ENCODE measurements around the gene SNAI3.
A peak's percentile ranks its signal among the peaks of the same experiment; 100 is the strongest.

SNAI3 gene

DNA sequence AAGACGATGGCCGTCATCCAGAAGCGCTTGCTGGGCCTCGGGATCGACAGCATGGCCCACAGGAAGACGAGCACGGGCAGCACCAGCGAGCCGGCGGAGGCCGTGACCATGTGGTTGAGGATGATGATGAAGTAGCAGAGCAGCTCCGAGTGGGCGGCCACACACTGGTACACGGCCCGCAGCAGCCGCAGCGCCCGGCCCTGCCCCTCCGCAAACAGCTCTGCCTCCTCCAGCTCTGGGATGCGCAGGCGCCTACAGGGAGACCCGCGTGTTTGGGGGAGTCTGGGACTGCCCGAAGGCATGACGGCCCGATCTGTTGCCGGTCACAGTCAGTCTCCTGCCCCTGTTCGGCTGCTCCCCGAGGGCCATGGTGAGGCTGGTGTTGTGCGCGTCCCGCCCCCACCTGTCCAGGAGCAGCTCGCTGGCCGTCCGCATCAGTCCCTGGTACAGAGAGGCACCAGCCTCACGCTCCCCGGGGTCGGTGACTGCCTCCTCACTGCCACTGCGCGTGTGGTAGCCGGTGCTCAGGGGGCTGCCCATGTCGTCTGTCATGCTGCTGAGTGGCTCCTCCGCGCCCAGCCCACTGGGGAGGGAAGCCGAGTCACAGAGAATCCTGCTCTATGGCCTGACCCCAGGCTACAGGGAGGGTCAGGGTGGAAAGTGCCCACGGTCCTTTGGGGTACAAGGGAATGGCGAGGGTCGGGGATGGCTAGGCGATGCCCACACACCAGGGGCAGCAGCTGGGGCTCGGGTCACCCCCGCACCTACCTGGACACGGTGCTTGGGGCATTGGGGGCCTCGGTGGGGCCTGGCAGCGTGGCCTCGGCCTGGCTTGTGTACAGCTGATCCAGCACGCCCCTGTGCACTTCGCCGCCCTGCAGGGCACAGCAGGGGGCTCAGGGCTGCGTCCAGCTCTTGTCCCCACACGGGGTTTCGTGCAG is 35.8 kb upstream of the SNAI3 start:
- DNase-seq (ENCODE audit: low read depth in 2 of 2) = no peak

DNA sequence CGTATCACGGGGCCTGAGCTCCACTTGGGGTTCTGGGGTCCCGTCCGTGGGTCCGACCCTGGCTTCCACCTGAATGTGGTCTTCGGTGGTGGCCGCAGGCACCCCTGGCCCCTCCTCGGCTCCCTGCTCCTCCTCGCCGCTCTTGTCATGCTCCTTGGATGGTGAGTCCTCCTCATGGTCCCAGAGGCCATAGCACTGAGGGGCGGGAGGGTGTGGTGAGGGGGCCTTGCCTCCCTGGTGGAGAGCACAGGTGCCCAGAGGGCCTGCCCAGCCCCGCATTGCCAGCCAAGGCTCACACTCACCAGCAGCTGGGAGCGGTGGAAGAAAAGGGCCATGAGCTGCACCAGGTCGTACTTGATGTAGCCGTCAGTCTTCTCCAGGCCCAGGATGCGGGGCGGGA is 34.9 kb upstream of the SNAI3 start:
- DNase-seq (ENCODE audit: low read depth in 2 of 2) = no peak

DNA sequence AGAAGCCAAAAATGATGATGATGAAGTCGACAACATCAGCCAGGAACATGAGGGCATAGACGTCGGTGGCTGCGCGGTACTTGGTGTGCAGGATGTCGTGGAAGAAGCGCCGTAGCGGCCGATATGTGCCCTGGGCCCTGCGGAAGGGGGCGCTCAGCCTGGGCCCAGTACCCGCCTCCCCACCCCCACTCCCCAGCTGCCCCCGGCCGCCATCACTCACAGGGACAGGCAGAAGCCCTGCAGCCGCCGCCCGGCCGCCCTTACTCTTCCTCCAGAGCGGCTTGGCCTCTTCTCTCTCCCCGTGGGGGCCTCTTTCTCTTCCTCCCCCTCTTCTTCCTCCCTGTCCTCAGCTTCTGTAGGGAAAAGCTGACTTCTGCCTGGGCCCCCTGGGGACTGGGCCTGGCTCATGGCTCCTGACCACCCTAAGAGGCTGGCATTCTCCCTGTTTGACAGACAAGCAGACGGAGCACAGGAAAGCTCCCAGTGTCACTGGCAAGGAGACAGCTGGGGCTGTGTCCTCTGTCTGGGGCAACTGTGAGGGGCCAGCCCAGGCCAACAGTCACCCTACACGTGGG is 34.2 kb upstream of the SNAI3 start:
- DNase-seq (ENCODE audit: low read depth in 2 of 2) = no peak

DNA sequence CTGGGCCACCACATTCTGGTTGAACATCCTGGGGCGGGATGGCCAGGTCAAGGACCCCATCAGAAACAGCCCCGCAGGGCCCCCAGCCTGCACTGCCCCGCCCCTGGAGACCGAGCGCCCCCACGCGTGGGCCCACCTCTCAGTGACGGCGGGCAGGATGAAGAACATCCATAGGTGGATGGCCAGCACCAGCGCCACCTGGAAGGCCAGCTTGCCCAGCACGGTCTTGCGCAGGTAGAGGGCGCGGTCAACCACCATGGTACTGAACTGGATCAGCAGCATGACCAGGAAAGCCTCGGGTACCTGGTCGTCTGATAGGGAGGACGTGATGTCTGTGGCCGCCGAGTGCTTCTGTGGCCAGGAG is 33.6 kb upstream of the SNAI3 start:
- DNase-seq (ENCODE audit: low read depth in 2 of 2) = no peak

DNA sequence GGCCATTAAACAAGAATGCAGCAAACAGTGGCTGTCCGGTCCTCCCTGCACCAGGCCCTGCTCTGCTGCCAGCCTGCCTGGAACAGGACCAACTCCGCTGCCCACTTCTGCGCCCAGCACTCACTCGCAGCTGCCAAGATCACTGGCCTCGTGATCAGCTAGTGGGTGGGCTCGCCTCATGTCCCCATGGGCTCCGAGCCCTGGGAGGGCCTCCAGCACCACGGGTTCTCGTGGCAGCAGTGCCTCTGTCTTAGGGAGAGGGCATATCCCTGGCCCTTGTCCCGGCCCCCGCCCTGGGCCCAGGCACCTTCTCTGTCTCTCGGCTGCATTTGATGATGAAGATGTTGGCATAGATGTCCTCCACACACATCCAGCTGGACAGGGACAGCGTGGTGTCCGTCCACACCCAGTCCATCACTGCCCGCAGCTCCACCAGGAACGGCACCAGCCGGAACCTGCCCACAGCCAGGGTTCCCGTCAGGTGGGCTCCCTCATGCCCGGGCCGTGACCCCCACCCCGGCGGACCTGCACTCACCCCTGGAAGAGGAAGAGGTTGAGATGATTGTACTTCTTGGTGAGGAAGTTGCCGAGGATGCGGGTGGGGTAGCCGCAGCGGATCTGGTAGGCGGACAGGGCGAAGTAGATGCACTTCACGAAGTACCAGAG is 33.1 kb upstream of the SNAI3 start:
- DNase-seq (ENCODE audit: low read depth in 2 of 2) = no peak

DNA sequence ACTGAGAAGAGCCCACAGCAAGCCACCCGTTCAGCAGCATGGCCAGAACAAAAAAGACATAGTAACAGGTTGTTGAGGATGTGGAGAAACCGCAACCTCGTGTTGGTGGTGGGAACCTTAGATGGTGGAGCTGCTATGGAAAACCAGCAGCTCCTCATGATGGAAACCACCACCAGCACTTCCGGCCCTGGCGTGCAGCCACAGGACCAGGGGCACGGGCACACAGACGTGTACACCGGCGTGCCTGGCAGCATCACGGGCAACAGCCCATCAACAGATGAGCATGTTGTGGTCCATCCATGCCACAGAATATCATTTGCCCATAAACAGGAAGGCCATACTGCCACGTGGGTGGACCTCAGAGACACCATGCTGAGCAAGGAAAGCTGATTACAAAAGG is 31.9 kb upstream of the SNAI3 start:
- DNase-seq (ENCODE audit: low read depth in 2 of 2) = no peak

DNA sequence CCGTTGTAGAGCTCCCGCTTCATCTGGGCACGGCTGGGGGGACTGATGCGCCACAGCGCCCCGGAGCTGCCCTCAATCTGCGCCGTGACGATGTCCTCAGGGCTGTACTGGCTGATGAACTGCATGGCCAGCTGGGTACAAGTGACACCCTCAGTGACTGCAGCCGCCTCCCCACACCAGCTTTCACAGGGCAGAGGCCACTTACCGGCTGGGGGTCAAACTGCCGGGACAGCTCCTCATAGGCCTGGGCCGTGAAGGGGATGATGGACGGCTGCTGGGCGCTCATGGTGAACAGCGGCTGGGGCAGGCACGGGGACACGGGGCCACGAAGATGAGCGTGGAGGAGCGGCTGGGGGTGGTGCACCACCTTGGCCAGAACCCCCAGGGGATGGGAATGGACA is 30.3 kb upstream of the SNAI3 start:
- no peak for DNase-seq (ENCODE audit: low read depth in 2 of 2)

DNA sequence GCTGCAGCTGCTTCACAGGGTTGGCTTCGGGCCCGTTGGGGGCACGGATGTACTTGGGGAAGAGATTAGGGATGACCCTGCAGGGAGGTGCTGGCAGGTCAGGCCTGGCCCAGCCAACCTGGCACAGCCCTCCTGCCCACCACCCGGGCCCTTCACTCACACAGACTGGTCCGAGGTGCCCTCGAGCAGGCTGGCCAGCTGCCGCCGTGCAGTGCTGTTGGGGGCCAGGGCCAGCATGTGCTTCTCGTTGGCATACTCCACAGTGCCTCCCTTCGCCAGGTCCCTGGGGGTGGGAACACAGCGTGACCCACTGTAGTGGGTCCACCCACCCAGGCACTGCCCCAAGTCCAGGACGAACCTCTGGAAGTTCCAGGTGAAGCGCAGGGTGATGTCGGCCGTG is 29.9 kb upstream of the SNAI3 start:
- no peak for DNase-seq (ENCODE audit: low read depth in 2 of 2)

DNA sequence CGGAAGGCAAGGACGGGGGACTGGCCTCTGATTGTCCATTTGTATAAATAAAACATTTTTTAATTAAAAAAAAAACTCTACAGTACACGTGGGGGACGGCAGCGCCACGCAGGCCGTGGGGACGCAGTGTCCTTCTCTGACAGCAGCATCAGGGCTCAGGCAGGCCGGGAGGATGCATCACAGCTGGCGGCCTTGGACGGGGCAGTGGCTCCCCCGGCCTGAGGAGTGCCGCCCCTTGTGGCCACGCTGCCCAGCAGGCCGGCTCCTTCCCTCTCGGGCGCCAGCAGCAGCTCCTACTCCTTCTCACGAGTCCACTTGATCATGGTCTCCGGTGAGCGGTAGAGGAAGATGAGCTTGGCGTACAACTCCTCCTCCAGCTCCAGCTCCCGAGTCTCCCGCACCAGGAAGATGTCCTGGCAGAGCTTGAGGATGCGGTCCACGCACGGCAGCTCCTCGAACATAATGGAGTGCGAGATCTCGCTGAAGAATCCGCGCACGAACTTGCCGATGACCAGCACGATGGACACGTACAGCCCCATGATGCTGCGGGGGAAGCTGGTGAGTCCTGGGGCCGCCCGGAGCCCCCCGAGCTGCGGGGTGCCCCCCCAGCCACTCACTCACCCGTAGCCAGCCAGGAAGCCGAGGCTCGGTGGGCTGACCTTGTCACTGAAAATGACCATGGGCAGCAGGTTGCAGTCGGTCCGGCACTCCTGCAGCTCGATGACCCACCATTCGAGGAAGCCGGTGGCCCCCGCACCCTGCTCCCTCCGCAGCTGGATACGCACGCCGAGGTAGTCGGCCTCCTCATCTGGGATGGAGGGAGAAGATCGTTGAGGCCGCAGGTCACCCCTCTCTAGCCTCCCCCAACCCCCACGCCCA is 29.2 kb upstream of the SNAI3 start:
- no peak for DNase-seq (ENCODE audit: low read depth in 2 of 2)

DNA sequence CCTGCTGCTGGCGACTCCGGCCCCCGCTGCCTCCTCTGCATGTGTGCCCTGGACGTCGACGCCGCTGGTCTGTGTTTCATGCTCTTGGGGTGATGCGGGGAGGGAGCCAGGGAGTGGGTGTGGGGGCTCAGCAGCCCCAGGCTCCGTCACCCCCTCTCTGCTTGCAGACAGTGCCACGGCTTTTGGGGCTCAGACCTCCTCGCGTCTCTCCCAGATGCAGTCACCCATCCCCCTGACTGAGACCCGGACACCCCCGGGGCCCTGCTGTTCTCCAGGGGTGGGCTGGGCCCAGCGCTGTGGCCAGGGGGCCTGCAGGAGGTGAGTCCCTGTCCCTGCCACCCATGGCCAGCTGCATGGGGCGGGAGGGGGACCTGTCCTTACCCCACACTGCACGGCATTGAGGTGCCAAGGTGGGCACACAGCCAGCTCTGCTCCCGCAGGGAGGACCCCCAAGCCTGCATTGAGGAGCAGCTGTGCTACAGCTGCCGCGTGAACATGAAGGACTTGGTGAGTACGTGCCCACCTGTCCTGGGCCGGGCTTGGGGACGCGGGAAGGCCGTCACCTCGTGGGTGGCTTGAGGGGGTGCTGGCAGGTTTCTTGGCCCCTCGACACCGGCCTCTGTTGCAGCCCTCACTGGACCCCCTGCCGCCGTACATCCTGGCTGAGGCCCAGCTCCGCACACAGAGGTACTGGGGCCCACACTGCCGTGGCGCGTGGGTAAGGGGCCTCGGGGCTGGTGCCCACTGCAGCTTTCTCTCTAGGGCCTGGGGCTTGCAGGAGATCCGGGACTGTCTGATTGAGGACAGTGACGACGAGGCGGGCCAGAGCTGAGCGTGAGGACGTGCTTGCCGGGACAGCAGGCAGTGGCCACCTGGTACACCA is 28.4 kb upstream of the SNAI3 start:
- DNase-seq (ENCODE audit: low read depth in 2 of 2) = no peak

DNA sequence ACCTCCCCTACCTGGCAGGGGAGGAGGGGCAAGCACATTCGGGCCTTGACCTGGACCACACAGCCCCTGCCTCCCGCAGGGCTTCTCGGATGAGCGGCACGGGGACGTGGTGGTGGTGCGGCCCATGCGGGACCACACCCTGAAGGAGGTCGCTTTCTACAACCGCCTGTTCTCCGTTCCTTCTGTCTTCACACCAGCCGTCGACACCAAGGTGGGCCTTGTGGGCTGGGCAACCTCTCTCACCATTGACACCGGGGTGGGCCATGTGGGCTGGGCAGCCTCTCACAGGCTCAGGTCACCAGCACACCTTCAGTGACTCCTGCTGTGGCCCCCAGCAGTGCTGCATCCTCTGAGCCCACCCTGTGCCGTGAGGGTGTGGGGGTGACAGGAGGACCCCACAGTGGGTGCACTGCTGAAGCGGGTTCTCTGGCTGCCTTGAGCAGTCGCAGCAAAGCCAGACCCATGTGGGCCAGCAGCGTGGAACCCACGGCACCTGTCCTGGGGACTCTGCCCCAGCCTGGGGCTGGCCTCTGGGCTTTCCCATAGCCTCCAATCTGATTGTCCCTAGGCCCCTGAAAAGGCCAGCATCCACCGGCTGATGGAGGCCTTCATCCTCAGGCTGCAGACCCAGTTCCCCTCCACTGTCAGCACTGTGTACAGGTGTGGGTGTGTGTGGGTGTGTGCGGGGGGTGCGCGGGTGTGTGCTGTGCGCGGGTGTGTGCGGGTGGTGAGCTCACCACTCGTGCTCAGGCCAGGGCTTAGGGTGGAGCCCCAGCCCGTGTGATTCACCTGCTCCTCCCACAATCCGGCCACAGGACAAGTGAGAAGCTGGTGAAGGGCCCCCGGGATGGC is 27.5 kb upstream of the SNAI3 start:
- DNase-seq (ENCODE audit: low read depth in 2 of 2) = no peak

DNA sequence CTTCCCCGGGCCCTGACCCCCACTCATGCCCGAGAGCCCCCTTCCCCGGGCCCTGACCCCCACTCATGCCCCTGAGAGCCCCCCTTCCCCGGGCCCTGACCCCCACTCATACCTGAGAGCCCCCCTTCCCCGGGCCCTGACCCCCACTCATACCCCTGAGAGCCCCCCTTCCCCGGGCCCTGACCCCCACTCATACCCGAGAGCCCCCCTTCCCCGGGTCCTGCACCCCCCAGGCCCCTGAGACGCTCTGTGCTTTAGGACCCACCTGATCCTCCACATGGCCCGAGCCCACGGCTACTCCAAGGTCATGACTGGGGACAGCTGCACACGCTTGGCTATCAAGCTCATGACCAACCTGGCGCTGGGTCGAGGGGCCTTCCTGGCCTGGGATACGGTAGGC is 26.7 kb upstream of the SNAI3 start:
- DNase-seq (ENCODE audit: low read depth in 2 of 2) = no peak

DNA sequence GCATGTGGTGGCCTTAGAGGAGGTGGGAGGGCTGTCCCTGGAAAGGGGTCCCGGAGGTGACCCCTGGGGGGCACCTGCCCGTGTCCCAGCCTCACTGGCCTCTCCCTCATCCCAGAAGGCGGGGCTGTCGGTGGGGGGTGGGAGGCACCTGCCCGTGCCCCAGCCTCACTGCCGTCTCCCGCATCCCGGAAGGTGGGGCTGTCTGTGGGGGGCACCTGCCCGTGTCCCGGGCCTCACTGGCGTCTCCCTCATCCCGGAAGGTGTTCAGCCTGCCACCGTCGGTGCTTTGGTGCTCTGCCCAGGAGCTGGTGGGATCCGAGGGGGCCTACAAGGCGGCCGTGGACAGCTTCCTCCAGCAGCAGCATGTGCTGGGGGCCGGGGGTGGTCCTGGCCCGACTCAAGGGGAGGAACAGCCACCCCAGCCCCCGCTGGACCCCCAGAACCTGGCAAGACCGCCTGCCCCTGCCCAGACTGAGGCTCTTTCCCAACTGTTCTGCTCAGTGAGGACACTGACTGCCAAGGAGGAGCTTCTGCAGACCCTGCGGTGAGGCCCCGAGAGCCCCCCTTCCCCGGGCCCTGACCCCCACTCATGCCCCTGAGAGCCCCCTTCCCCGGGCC is 26.2 kb upstream of the SNAI3 start:
- DNase-seq (ENCODE audit: low read depth in 2 of 2) = no peak

DNA sequence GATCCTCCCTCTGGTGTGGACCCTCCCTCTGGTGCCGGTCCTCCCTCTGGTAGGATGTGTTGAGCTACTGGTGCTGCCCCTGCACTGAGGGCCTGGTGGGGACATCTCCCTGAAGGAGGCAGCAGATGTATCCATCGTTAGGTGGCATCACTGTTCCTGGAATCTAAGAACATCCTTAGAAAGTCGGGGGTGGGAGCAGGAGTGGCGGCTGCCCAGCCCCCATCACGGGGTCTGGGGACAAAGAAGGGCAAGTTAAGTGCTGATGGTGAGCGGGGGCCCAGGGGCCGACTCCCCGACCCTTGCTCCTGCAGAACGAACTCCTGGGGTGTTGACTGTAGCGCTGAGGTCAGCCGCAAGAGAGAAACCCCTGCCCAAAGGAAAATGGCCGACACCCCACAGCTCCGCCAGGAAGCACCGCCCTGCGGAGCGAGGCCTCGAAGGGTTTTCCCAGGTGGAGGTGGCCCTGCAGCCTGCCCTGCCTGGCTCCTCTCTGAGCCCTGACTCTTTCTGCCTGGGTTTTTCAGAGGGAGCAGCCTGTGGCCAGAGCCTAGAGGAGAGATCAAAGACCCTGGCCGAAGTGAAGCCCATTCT is 25.5 kb upstream of the SNAI3 start:
- no peak for DNase-seq (ENCODE audit: low read depth in 2 of 2)

DNA sequence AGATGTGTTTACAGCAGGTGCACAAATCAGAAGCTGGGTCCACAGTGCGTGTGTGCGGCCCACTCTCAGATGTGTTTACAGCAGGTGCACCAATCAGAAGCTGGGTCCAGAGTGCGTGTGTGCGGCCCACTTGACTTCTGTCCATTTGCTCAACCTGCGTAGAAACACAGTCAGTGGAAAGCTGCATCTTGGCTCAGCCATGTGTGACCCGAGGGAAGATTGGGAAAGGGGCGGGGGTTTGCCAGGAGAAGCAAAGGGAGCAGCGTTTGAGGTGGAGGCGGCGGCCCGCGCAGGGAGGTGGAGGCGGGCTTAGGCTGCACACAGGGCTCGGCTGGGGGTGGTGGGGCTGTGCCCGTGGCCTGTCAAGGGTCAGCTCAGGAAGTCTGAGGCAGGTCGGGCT is 24.2 kb upstream of the SNAI3 start:
- no peak for DNase-seq (ENCODE audit: low read depth in 2 of 2)

DNA sequence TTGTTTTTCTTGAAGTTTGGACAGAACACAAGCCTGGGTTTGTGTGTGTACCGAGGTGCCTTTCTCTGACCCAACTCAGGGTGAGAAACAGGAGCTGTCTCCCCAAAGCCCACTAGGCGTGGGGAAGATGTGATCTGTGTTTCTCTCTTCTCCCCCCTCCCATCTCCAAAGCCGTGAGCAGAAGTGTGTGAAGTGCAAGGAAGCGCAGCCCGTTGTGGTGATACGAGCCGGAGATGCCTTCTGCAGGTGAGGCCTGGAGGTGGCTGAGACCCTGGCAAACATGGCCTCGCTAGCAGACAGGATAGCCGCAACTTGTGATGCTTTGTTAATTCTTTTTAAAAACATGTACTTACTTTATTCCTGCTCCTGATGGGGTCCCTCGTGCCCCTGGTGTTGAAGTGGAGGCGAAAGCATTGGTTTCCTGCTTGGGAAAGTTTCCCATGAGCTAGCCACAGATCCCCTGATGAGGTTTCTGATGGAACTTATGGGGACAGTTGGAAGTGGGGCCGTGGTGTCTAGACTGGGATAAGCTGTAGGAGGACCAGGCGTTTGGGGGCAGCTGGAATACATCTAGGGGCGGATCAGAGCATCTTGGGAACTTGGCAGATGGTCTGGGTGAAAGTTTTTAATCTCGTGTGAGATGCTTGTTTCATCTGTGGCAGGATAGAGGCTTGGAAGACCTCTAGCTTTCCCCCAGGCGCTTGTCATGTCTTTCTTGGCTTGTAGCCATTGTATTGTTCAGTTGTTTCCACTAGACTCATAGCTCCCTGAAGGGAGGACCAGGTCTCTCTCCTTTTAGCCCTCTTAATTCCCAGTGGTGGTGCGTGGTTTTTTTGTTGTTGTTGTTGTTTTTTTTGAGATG is 20.9 kb upstream of the SNAI3 start:
- no peak for DNase-seq (ENCODE audit: low read depth in 2 of 2)

DNA sequence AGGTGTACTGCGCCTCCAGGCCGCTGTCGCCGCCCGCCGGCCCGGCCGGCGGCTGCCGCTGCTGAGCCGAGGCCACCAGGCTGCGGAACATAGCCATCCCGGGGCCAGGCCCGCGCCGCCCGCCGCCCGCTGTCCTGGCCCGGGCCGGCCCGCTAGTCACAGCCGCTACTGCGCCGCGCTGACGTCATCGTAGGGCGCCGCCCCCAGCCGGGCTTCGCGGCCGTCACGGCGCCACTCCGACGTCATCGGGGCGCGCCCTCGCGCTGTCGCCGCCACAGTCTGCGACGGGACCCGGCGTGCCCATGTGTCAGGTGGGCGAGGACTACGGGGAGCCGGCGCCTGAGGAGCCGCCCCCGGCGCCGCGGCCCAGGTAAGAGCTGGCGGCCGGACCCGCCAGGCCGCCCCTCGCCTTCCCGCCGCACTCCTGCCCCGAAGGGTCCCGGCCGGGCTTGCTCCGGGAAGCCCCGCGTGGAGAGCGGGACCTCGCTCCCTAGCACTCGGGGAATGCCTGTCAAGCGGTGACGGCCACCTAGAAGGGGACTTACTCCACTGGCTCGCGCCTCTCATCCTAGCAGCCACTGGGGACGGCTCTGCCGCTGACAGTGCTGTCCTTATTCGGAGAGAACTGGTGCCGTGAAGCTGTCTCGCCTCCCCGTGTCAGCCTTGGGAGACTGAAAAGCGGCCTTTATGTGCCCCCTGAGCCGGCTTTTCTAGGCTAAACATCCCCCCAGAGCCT is 20.1 kb upstream of the SNAI3 start, which contains the start of the genes CTU2 and RNF166:
TSS of gene CTU2 (plus strand) at position 275 of the 736 bp plus-strand sequence. CDS start at position 303, 28 bp downstream.
TSS of gene RNF166 (minus strand) at position 180 of the 736 bp plus-strand sequence. CDS start at position 97, 83 bp downstream.
- DNase-seq (ENCODE audit: low read depth in 2 of 2) = peak; percentile 61 to 67
